ENCODE data around the gene TMEM179.

TMEM179 gene

DNA sequence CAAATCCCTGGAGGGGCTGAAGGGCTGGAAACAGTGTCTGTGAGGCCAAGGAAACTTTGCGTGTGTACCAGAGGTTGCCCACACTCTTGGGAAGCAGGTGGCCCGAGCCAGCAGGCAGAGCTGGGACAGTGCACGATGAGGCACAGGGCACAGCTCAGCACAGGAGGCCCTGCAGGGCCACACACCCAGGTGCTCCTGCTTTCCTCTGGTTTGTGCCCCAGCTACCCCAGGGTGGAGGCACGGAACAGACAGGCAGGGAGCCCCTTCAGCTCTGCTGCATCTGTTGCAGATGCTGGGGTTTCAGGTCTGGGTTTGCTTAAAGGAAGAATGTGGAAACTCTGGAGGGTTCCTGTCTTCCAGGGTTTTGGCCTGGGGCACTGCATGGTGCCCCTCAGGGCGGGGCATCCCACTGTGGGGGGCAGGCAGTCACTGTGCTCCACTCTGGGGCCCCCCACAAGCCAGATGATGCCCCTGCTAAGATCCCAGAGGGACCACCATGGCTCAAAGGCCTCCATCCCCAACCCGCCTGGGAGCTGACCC is 8.6 kb downstream of the TMEM179 start:
- TF ChIP-seq, protein P1, sequence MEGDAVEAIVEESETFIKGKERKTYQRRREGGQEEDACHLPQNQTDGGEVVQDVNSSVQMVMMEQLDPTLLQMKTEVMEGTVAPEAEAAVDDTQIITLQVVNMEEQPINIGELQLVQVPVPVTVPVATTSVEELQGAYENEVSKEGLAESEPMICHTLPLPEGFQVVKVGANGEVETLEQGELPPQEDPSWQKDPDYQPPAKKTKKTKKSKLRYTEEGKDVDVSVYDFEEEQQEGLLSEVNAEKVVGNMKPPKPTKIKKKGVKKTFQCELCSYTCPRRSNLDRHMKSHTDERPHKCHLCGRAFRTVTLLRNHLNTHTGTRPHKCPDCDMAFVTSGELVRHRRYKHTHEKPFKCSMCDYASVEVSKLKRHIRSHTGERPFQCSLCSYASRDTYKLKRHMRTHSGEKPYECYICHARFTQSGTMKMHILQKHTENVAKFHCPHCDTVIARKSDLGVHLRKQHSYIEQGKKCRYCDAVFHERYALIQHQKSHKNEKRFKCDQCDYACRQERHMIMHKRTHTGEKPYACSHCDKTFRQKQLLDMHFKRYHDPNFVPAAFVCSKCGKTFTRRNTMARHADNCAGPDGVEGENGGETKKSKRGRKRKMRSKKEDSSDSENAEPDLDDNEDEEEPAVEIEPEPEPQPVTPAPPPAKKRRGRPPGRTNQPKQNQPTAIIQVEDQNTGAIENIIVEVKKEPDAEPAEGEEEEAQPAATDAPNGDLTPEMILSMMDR (IDR thresholded peaks at IDR 0.05; ENCODE audit: low read length, missing control alignments): no peak
- no peak overlapping the region for H3K4me3 ChIP-seq (replicated peaks; ENCODE audit: low read depth, low read length)
- no peak for DNase-seq (ENCODE audit: low read depth)

DNA sequence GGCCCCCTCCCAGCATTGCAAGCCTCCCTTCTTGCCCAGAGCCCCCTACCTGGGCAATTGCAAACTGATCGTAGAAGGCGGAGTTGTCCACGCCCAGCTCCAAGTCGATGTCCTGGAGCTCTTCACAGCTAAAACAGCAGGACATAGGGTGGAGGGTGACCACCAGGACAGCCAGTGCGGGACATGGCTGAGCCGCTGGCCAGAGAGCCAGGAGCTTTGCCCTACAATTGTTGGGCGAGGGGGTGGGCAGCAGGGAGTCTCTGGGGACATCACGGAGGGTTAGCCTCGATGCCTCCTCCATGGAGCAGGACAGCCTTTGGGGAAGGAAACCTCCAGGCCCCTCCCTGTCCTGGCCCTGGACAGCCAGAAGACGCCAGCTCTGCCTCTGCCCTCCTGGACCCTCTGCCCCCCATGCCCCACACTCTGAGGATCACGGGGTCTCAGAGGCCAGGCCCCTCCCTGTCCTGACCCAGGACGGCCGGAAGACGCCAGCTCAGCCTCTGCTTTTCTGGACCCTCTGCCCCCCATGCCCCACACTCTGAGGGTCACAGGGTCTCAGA is 9.4 kb downstream of the TMEM179 start:
- TF ChIP-seq, protein P1 (IDR thresholded peaks at IDR 0.05; ENCODE audit: low read length, missing control alignments): no peak
- no peak for DNase-seq (ENCODE audit: low read depth)
- no peak overlapping the region for H3K4me3 ChIP-seq (replicated peaks; ENCODE audit: low read depth, low read length)

DNA sequence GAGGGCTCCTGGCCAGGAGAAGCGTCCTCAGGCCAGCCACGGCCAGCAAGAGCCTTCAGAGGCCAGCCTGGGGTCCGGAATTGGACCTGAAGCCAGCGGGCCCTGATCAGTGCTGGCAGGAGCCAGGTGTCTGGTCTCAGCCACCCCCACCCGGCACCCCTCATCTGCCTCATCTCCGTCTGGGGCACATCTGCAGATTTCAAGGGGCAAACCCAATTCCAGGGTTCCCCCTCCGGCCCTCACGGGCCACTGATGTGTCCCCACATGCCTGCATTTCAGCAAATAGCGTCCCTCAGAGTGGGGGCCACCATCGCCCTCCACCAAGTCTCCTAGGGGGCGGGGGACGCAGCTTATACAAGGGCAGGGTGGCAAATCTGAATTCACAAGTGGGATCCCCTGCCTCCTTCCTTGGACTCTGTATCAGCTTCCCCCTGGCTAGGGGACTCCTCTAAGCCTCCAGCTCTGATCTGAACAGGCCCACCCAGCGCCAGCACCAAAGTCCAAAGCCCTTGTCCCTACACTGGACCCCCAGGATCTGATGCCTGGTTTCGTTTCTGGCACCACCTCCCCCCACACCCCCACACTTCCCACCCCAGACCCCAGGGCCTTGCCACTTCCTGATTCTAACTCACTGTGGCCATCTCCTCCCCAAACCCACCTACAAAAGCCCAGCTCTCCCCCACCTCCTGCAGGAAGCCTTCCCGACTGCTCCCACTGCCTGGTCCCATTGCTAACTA is 10.1 kb downstream of the TMEM179 start:
- TF ChIP-seq, protein P1 (IDR thresholded peaks at IDR 0.05; ENCODE audit: low read length, missing control alignments): no peak
- H3K4me3 ChIP-seq (replicated peaks; ENCODE audit: low read depth, low read length): no peak overlapping the region
- no peak for DNase-seq (ENCODE audit: low read depth)

DNA sequence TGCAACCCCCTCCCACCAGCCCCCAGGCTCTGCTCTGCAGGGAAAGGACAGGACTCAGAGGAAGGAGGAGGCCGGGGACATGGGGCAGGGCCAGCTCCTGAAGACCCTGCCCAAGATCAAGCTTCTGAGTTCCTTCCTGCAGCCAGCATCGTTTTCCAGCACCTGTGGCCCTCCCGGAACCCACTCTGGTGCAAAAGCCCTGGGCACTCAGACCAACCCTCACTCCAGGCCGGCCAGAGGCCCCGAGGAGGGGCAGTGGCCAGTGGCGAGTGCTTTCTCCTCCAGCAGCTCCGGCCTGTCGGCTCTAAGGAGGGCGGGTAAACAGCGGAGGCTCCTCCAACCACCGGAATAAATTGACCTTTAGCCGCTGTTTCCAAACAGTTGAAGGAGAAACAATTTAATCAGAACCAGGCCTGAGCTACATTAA is 10.8 kb downstream of the TMEM179 start:
- TF ChIP-seq, protein P1 (IDR thresholded peaks at IDR 0.05; ENCODE audit: low read length, missing control alignments): no peak

DNA sequence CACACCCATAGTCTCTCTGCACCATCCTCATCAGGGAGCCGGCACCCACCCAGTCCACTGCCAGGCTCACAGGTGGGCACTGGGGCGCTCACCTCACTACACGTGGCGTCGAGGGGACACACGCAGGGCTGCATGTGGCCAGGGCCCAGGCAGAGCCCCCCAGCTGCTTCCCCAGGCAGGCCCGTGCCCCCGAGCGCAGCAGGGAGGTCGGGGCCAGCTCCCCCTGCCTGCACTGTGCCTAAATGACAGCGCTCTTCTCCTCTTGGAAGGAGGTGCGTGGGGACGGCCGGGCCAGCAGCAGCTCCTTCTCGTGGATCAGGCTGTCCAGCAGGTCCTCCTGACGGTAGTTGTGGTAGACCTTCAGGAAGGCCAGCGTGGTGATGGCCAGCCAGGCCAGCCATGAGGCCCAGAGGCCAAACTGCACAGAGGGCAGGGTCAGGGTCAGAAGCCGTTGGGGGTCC is 11.3 kb downstream of the TMEM179 start:
- no peak for DNase-seq (ENCODE audit: low read depth)
- H3K4me3 ChIP-seq (replicated peaks; ENCODE audit: low read depth, low read length): no peak overlapping the region
- TF ChIP-seq, protein P1 (IDR thresholded peaks at IDR 0.05; ENCODE audit: low read length, missing control alignments): no peak

More for the DNA sequence above, 10.8 kb downstream of the TMEM179 start:
- H3K4me3 ChIP-seq (replicated peaks; ENCODE audit: low read depth, low read length): no peak overlapping the region
- DNase-seq (ENCODE audit: low read depth): no peak

DNA sequence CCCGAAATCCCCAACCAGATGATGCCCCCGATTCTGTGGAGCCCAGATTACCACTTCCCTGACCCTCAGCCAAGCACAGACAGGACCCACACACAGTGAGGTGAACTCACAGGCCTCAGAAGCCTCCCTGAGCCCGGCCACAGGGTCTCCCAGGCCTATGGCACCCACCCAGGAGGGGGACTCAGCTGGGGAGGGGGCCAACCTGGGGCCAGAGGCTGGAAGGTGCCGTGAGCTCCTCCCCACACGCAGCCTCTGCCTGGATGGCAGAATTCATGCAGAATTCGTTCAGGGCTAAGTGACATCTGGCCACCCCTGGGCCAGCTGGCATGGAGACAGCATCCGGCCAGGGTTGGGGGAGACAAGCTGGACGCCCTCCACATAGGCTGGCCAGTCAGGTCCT is 11.8 kb downstream of the TMEM179 start:
- TF ChIP-seq, protein P1 (IDR thresholded peaks at IDR 0.05; ENCODE audit: low read length, missing control alignments): no peak
- no peak overlapping the region for H3K4me3 ChIP-seq (replicated peaks; ENCODE audit: low read depth, low read length)
- no peak for DNase-seq (ENCODE audit: low read depth)
